K562 (cell line): ENCODE data around the gene UBAC2. TPM values are rescaled to one million over a fixed set of nuclear protein-coding genes. Genes with fewer than 3 reads are reported as not detected.

Experiments used
- BRD4 ChIP-seq: fragments of 200-600 bp; sonication (generic); IDR thresholded peaks from 2 replicates; pipeline ENCODE4 v1.6.1; 2017; ENCODE audit warnings: inconsistent platforms
- FOXK2 ChIP-seq, 2 experiments: fragments of 450-650 bp; IDR thresholded peaks in 1 of 2; conservative IDR thresholded peaks in 1 of 2; 2 replicates each; pipeline ENCODE4 v1.6.1; 2016; ENCODE audit warnings: low read depth in 2 of 2, mild to moderate bottlenecking in 1 of 2
- GATAD2B ChIP-seq: fragments of 450-650 bp; IDR thresholded peaks from 2 replicates; pipeline ENCODE4 v1.6.1; 2017; ENCODE audit warnings: mild to moderate bottlenecking, borderline replicate concordance
- GTF2F1 ChIP-seq: IDR thresholded peaks from 2 replicates; pipeline ENCODE4 v1.6.1; 2011; ENCODE audit warnings: low read depth, low read length, improper control_type of control experiment
- MEIS2 ChIP-seq: fragments of 450-650 bp; IDR thresholded peaks from 2 replicates; pipeline ENCODE4 v1.6.1; 2014; ENCODE audit warnings: mild to moderate bottlenecking; ENCODE audit not compliant: partially characterized antibody
- NFIC ChIP-seq: fragments of 450-650 bp; IDR thresholded peaks from 2 replicates; pipeline ENCODE4 v1.6.1; 2017; ENCODE audit warnings: mild to moderate bottlenecking, inconsistent platforms
- SRSF3 ChIP-seq: fragments of 200-400 bp; formaldehyde crosslinking; IDR thresholded peaks from 2 replicates; pipeline ENCODE4 v1.6.1; 2016; ENCODE audit warnings: mild to moderate bottlenecking, low read length, moderate library complexity; ENCODE audit not compliant: insufficient read depth
- ZFP30 ChIP-seq: fragments of 250-450 bp; sonication (Bioruptor Pico); IDR thresholded peaks from 2 replicates; pipeline ENCODE4 v1.8.0; 2022; ENCODE audit warnings: moderate library complexity, mild to moderate bottlenecking, inconsistent platforms, borderline replicate concordance
- ZNF311 ChIP-seq: fragments of 250-450 bp; sonication (Bioruptor Pico); IDR thresholded peaks from 2 replicates; pipeline ENCODE4 v1.4.0; 2020; ENCODE audit warnings: mild to moderate bottlenecking, moderate library complexity
- ZNF766 ChIP-seq: fragments of 200-800 bp; sonication (Bioruptor generic); conservative IDR thresholded peaks from 2 replicates; pipeline ENCODE4 v1.6.1; 2016; ENCODE audit warnings: missing genetic modification characterization, missing compliant biosample characterization
- polyA plus RNA-seq, 8 experiments: library from polyadenylated mRNA; depleted of rRNA in 4 of 8; stranded (reverse) in 5 of 8; unstranded in 3 of 8; fragments of >200 nt; fragmentation: Nextera tagmentation in 2 of 8; fragmentation: Illumina TruSeq in 1 of 8; extraction: Ambion mirVana in 2 of 8; extraction: Trizol in 1 of 8; gene quantifications; 2 replicates each; pipeline versions ENCODE4 v1.2.1 to v1.2.3, GENCODE V29; 2011 to 2014; ENCODE audit warnings: inconsistent platforms in 1 of 8, missing spikeins in 1 of 8
- total RNA-seq, 7 experiments: library from RNA; depleted of rRNA in 6 of 7; stranded (reverse); fragments of >200 nt in 6 of 7; fragmentation: Illumina TruSeq in 2 of 7; extraction: Trizol in 2 of 7; gene quantifications; 2 replicates each; pipeline versions ENCODE4 v1.2.1 to v1.2.3, GENCODE V29; 2011 to 2021; ENCODE audit warnings: low replicate concordance in 1 of 7
- TF ChIP-seq, protein P1 (sequence below), 2 experiments: fragments of 450-650 bp in 1 of 2; sonication (generic) in 1 of 2; formaldehyde crosslinking in 1 of 2; IDR thresholded peaks in 1 of 2; conservative IDR thresholded peaks in 1 of 2; 2 replicates each; pipeline versions ENCODE4 v1.6.1 to v1.8.1; 2016 to 2023; ENCODE audit warnings: mild to moderate bottlenecking in 2 of 2, moderate library complexity in 2 of 2, inconsistent platforms in 1 of 2, missing genetic modification reagents in 1 of 2
- TF ChIP-seq, protein P2 (sequence below): fragments of 450-650 bp; IDR thresholded peaks from 2 replicates; pipeline ENCODE4 v1.6.1; 2018; ENCODE audit not compliant: partially characterized antibody
- TF ChIP-seq, protein P3 (sequence below), 2 experiments: fragments of 450-650 bp in 1 of 2; IDR thresholded peaks; 2 replicates each; pipeline ENCODE4 v1.6.1; 2011 to 2017; ENCODE audit warnings: low read depth in 2 of 2, antibody characterized with exemption in 1 of 2, borderline replicate concordance in 1 of 2, low read length in 1 of 2, mild to moderate bottlenecking in 1 of 2, mixed read lengths in 1 of 2; ENCODE audit not compliant: control insufficient read depth in 1 of 2
- TF ChIP-seq, protein P4 (sequence below): sonication (generic); formaldehyde crosslinking; IDR thresholded peaks from 2 replicates; pipeline ENCODE4 v1.5.0; 2020; ENCODE audit warnings: missing genetic modification reagents
- TF ChIP-seq, protein P5 (sequence below): fragments of 250-450 bp; sonication (Bioruptor Pico); IDR thresholded peaks from 2 replicates; pipeline ENCODE4 v1.9.0; 2021; ENCODE audit warnings: mild to moderate bottlenecking, inconsistent platforms

Gene UBAC2
- total and polyA plus RNA-seq, 9 of the 15 experiments (the other 6 are each of a cell fraction or from before 2014, with no cell fraction given): 6.0 to 84.1 (median 32.3) TPM

DNA sequence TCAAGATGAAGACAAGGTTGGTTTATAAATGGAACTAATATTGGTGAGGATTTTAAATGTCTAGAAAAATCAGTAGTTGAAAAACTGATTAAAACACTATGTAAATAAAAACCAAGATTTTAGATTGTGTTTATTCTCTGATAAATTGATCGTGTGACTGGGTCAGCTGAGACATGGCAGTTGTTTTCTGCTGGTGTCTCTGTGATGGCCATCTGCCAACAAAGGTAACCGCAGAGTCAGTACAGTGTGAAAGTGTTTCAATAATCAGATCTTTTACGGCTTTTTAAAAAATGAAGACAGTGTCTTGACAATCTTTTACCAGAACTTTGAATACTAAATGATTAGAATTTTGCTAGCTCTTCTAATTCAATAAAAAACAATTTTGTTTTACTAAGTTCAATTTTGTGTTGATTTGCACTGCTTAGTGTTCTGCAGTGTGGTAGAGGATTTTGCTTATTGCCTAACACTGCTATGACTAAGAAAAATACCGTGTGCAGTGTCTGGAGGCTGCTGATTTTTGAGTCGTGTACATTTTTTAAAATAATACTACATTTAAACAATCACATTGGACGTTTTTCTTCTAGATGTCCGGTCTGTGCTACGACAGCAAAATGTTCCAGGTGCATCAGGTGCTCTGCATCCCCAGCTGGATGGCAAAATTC, 139.2 kb downstream of the UBAC2 start (continued):
- TF ChIP-seq, protein P1, sequence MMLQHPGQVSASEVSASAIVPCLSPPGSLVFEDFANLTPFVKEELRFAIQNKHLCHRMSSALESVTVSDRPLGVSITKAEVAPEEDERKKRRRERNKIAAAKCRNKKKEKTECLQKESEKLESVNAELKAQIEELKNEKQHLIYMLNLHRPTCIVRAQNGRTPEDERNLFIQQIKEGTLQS (IDR thresholded peaks at IDR 0.05): peak; percentile 16; the same call in 1 of the 2 replicates
- TF ChIP-seq, protein P1 (CRISPR knock-in tag; conservative IDR thresholded peaks at IDR 0.05): no peak
- TF ChIP-seq ZNF766 (CRISPR knock-in tag) (0 out of 2 replicates have a peak, but pooled peaks have one; percentile 53), NFIC (peak; percentile 88), FOXK2 (conservative IDR thresholded peaks at IDR 0.05 in 1 of 2, IDR thresholded peaks at IDR 0.05 in 1 of 2; ENCODE audit: low read depth in 2 of 2) (peak in 1 of 2 experiments; percentile 11; a peak in 1 of 4 replicates), SRSF3 (no peak), GATAD2B (no peak), GTF2F1 (no peak), MEIS2 (peak; percentile 44), ZFP30 (CRISPR knock-in tag) (no peak), BRD4 (no peak), ZNF311 (CRISPR knock-in tag) (no peak)
- TF ChIP-seq, protein P2, sequence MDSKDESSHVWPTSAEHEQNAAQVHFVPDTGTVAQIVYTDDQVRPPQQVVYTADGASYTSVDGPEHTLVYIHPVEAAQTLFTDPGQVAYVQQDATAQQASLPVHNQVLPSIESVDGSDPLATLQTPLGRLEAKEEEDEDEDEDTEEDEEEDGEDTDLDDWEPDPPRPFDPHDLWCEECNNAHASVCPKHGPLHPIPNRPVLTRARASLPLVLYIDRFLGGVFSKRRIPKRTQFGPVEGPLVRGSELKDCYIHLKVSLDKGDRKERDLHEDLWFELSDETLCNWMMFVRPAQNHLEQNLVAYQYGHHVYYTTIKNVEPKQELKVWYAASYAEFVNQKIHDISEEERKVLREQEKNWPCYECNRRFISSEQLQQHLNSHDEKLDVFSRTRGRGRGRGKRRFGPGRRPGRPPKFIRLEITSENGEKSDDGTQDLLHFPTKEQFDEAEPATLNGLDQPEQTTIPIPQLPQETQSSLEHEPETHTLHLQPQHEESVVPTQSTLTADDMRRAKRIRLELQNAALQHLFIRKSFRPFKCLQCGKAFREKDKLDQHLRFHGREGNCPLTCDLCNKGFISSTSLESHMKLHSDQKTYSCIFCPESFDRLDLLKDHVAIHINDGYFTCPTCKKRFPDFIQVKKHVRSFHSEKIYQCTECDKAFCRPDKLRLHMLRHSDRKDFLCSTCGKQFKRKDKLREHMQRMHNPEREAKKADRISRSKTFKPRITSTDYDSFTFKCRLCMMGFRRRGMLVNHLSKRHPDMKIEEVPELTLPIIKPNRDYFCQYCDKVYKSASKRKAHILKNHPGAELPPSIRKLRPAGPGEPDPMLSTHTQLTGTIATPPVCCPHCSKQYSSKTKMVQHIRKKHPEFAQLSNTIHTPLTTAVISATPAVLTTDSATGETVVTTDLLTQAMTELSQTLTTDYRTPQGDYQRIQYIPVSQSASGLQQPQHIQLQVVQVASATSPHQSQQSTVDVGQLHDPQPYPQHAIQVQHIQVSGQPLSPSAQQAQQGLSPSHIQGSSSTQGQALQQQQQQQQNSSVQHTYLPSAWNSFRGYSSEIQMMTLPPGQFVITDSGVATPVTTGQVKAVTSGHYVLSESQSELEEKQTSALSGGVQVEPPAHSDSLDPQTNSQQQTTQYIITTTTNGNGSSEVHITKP: no peak
- TF ChIP-seq, protein P3, sequence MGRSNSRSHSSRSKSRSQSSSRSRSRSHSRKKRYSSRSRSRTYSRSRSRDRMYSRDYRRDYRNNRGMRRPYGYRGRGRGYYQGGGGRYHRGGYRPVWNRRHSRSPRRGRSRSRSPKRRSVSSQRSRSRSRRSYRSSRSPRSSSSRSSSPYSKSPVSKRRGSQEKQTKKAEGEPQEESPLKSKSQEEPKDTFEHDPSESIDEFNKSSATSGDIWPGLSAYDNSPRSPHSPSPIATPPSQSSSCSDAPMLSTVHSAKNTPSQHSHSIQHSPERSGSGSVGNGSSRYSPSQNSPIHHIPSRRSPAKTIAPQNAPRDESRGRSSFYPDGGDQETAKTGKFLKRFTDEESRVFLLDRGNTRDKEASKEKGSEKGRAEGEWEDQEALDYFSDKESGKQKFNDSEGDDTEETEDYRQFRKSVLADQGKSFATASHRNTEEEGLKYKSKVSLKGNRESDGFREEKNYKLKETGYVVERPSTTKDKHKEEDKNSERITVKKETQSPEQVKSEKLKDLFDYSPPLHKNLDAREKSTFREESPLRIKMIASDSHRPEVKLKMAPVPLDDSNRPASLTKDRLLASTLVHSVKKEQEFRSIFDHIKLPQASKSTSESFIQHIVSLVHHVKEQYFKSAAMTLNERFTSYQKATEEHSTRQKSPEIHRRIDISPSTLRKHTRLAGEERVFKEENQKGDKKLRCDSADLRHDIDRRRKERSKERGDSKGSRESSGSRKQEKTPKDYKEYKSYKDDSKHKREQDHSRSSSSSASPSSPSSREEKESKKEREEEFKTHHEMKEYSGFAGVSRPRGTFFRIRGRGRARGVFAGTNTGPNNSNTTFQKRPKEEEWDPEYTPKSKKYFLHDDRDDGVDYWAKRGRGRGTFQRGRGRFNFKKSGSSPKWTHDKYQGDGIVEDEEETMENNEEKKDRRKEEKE (IDR thresholded peaks at IDR 0.05; ENCODE audit: borderline replicate concordance in 1 of 2, control insufficient read depth in 1 of 2, low read depth in 2 of 2, low read length in 1 of 2): no peak
- TF ChIP-seq, protein P4, sequence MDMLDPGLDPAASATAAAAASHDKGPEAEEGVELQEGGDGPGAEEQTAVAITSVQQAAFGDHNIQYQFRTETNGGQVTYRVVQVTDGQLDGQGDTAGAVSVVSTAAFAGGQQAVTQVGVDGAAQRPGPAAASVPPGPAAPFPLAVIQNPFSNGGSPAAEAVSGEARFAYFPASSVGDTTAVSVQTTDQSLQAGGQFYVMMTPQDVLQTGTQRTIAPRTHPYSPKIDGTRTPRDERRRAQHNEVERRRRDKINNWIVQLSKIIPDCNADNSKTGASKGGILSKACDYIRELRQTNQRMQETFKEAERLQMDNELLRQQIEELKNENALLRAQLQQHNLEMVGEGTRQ (CRISPR knock-in tag): no peak
- TF ChIP-seq, protein P5, sequence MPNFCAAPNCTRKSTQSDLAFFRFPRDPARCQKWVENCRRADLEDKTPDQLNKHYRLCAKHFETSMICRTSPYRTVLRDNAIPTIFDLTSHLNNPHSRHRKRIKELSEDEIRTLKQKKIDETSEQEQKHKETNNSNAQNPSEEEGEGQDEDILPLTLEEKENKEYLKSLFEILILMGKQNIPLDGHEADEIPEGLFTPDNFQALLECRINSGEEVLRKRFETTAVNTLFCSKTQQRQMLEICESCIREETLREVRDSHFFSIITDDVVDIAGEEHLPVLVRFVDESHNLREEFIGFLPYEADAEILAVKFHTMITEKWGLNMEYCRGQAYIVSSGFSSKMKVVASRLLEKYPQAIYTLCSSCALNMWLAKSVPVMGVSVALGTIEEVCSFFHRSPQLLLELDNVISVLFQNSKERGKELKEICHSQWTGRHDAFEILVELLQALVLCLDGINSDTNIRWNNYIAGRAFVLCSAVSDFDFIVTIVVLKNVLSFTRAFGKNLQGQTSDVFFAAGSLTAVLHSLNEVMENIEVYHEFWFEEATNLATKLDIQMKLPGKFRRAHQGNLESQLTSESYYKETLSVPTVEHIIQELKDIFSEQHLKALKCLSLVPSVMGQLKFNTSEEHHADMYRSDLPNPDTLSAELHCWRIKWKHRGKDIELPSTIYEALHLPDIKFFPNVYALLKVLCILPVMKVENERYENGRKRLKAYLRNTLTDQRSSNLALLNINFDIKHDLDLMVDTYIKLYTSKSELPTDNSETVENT: no peak
